Ectodermal cell (in vitro differentiated cells): ENCODE results near the gene CHST3.

Experiments used
- H3K27ac ChIP-seq: 2 replicates; pipeline ENCODE4 v1.7.0; 2013; ENCODE audit warnings: mild to moderate bottlenecking, low read depth, low read length; ENCODE audit not compliant: insufficient read depth, poor library complexity, severe bottlenecking
- H3K27me3 ChIP-seq: 2 replicates; pipeline ENCODE4 v1.7.0; 2013; ENCODE audit warnings: mild to moderate bottlenecking, low read length; ENCODE audit not compliant: insufficient read depth, control insufficient read depth, poor library complexity, severe bottlenecking
- H3K36me3 ChIP-seq: one replicate; pipeline ENCODE4 v1.7.0; 2013; ENCODE audit warnings: low read length; ENCODE audit not compliant: control insufficient read depth, insufficient read depth
- H3K4me1 ChIP-seq: one replicate; pipeline ENCODE4 v1.7.0; 2013; ENCODE audit warnings: low read length; ENCODE audit not compliant: control insufficient read depth, insufficient read depth
- H3K4me3 ChIP-seq: 2 replicates; pipeline ENCODE4 v1.7.0; 2013; ENCODE audit warnings: low read depth, low read length, control low read depth; ENCODE audit not compliant: insufficient read depth
- H3K9me3 ChIP-seq: 2 replicates; pipeline ENCODE4 v1.7.0; 2013; ENCODE audit warnings: mild to moderate bottlenecking, low read length, moderate library complexity; ENCODE audit not compliant: control insufficient read depth
- WGBS, 2 experiments: methylation state at CpG; one replicate each; pipeline ENCODE4 v1.1.7; 2013; ENCODE audit warnings: missing lambda C conversion rate in 2 of 2; 5-methylcytosine and 5-hydroxymethylcytosine counted together

Gene CHST3

DNA sequence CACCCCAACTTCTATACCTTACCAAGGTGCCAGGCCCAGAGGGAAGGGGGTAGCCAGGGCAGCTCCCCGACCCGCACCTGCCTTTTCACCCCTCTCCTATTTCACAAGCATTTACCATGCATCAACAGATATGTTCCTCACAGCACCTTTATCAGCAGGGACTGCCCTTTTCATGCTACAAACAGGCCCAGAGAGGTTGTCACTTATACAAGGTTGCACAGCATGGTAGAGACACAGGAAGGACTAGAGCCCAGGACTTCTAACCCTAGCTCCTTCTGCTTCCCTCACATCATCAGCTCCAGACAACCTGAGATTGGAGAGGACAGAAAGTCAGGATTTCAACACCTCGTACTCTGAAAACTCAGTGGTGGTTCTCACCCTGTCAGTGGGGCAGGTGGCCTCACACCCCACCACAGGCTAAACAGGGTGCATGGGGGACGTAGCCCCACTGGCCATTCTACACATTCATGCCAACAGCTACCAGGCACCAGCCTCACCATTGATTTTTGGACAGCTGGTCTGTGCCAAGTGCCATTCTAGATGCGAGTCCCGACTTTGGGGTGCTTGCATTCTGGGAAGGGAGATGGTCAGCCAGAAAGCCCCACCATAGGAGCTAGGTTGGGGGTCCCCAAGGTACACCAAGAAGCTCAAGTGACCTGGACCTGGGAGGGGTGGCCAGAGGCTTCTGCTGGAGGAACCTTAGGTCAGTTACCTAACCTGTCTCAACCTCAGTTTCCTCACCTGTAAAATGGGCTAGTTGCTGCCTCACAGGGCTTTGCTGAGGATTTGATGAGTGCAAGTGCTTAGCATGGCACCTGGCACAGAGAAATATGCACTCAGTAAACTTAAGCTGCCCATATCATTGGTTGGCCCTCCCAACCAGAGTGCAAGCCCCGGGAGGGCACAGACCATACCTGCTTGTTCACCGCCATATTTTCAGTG is 38.4 kb downstream of the CHST3 start:
- no peaks in the 10 kb centered on the region for H3K9me3 ChIP-seq
- no peak overlapping the region for H3K4me3 ChIP-seq
- H3K4me1 ChIP-seq = peaks cover 17% of the 10 kb centered on the region
- H3K36me3 ChIP-seq = no peaks in the 10 kb centered on the region
- H3K27me3 ChIP-seq = no peaks in the 10 kb centered on the region
- no peak overlapping the region for H3K27ac ChIP-seq
- WGBS, 2 experiments = 70 to 72% methylated on average over 8 of the region's 8 CpGs

DNA sequence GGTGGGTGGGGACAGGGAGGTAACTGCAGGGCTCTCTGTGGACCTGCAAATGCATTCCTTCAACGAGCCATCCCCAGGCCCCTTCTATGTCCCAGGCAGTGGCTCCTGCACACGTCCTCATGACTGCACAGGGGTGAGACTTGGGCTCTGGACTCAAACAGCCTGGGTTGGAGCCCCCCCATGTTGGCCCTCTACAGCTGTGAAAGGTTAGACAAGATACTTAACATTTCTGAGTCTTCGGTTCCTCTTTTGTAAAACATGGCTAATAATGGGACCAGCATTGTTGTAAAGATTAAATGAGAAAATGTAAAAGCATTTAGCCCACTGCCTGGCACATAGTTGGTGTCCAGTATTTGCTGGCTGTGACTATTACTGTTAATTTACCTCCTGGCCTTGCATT is 41.8 kb downstream of the CHST3 start:
- Histone ChIP-seq H3K4me1 (peaks cover 22% of the 10 kb centered on the region), H3K27ac (no peak overlapping the region), H3K36me3 (no peaks in the 10 kb centered on the region), H3K9me3 (no peaks in the 10 kb centered on the region), H3K27me3 (no peaks in the 10 kb centered on the region), H3K4me3 (no peak overlapping the region)
- 90 to 93% methylated on average over 3 of the region's 3 CpGs for WGBS, 2 experiments

GRCh38 chr10:72007246-72007892 is 43.2 kb downstream of the CHST3 start:
- Histone ChIP-seq H3K27me3 (no peaks in the 10 kb centered on the region), H3K4me1 (peaks cover 22% of the 10 kb centered on the region), H3K9me3 (no peaks in the 10 kb centered on the region), H3K4me3 (no peak overlapping the region), H3K36me3 (no peaks in the 10 kb centered on the region), H3K27ac (no peak overlapping the region)
- whole genome bisulfite sequencing, 2 experiments = 96% methylated on average over 59 of the region's 59 CpGs

GRCh38 chr10:72008096-72008981 is 44.1 kb downstream of the CHST3 start:
- Histone ChIP-seq H3K4me3 (no peak overlapping the region), H3K4me1 (peaks cover 22% of the 10 kb centered on the region), H3K36me3 (no peaks in the 10 kb centered on the region), H3K27ac (no peak overlapping the region), H3K9me3 (no peaks in the 10 kb centered on the region), H3K27me3 (no peaks in the 10 kb centered on the region)
- WGBS, 2 experiments = 93% methylated on average over 58 of the region's 58 CpGs

DNA sequence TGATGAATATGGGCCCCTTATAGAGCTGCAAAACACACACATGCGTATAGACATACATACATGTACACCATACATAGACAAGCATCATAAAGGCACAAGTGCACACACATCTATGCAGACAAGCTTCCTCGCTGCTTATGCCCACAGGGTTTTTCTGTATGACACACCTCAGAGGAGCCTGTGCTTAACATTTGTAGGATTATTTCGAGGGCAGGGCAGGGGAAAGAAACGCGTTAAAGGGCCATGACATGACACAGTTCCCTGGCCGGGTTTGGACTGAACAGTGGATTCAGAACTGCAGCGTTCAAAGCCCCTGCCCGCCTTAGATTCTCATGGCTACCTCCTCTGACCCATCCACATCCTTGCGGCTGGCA is 44.8 kb downstream of the CHST3 start:
- Histone ChIP-seq H3K4me3 (no peak overlapping the region), H3K4me1 (peaks cover 23% of the 10 kb centered on the region), H3K27ac (peak overlapping the region; percentile 61), H3K36me3 (no peaks in the 10 kb centered on the region), H3K9me3 (no peaks in the 10 kb centered on the region), H3K27me3 (no peaks in the 10 kb centered on the region)
- 88 to 91% methylated on average over 9 of the region's 9 CpGs for WGBS, 2 experiments

DNA sequence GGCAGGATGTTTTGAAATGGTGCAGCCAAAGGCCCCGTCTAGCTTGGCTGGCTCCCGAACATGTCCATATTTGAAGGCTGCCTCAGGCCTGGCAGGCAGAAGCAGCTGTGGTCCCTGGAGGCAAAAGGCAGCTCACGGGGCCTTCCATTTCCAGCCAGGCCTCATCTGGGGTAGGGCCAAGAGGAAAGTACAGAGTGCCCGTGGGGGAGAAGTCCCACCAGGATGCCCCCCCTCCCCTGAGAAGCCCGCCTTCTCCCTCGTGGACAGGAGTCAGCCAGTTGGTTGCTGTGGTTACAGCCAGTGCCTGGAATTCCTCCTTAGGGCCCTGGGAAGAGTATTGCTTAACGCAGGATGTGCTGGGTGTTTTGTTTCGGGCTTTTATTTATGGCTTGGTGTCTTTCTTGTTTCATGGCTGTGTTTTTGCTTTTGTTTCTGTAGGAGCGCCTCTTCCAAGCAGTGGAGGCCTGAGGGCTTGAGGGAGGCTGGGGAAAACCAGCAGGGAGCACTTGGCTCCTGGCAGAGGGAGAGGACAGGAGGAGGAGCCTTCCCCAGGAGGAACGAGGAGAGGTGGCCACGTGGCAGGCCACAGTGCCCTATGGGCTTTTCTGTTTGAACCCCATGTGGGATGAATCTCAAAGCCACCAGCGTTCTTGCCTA is 45.4 kb downstream of the CHST3 start:
- H3K36me3 ChIP-seq = no peaks in the 10 kb centered on the region

DNA sequence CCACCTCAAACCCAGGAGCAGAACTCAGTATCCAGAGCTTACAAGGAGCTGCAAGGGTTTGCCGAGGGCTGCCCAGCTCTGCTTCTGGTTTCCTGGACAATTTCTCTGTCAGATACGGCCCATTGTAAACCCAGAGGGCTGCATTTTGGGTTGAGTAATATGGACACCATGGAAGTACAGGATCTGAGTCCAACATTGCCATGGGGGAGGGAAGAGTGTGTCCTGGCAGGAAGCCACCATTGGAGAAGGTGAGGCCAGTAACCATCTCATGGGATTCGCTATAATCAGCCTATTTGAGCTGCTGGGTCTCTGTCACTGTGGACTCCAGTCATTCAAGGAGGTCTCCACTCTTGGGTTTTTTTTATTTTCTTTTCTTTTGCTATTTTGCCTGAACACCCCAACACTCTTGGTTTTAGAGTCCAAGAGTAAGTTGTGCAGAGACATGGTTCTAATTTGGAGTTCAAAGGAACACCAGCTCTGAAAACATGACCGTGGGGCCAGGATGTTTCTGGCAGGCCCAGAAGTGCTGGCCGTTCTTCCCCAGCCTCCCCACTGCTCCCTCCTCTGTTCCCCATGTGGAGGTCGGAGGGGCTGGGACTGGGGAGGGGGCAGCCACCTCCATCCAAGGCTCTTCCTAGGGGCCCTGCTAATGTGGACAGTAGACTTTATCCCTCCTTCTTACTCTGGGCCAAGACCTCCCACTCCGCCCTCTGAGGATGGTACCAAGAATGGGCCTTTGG is 46.2 kb downstream of the CHST3 start:
- Histone ChIP-seq H3K27ac (peak overlapping the region; percentile 61), H3K9me3 (no peaks in the 10 kb centered on the region), H3K4me3 (no peak overlapping the region), H3K27me3 (no peaks in the 10 kb centered on the region), H3K4me1 (peaks cover 27% of the 10 kb centered on the region), H3K36me3 (no peaks in the 10 kb centered on the region)
- WGBS, 2 experiments = 92 to 95% methylated on average over 7 of the region's 7 CpGs

More for the DNA sequence above, 45.4 kb downstream of the CHST3 start:
- Histone ChIP-seq H3K27me3 (no peaks in the 10 kb centered on the region), H3K27ac (peak overlapping the region; percentile 61), H3K4me3 (no peak overlapping the region), H3K9me3 (no peaks in the 10 kb centered on the region), H3K4me1 (peaks cover 27% of the 10 kb centered on the region)
- WGBS, 2 experiments = 50 to 59% methylated on average over 12 of the region's 12 CpGs

DNA sequence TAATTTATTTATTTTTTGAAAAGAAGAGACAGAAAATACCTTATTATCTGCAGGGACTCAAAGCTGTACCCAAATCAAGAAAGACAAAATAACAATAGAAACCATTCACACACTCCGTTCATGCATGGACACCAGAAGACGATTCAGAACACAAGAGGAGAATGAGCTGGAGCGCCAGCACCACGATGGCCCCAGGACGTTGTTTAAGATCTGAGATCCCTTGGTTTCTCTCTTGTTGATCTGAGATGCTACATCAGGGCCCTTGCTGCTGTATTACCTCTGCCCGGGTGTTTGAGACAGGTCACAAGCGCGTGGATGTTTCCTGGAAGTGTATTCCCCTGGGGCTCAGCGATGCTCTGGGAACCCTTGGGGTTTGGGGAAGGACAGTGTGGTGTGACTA is 46.8 kb downstream of the CHST3 start:
- 95% methylated on average over 9 of the region's 9 CpGs for WGBS, 2 experiments
- Histone ChIP-seq H3K27me3 (no peaks in the 10 kb centered on the region), H3K36me3 (no peaks in the 10 kb centered on the region), H3K27ac (no peak overlapping the region), H3K4me3 (no peak overlapping the region), H3K9me3 (no peaks in the 10 kb centered on the region), H3K4me1 (peaks cover 27% of the 10 kb centered on the region)

DNA sequence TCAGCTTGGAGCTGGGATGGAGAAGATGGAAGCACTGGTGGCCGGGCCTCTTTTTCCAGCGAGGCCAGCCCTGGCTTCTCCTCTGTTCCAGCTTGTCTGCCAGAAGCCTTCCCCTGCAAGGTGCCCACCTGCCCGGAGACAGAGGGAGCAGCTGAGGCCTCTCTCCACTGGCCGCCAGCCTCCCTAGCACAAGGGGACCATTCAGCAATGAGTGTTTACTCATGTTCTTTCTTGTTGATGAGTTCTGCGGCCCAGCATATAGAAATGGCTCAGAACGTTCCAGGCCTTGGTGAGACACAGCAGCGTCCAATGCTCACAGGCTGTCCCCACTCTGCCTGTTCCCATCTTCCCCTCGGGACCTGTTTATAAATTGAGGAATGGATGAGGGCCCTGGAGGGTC is 47.3 kb downstream of the CHST3 start:
- Histone ChIP-seq H3K4me1 (peaks cover 27% of the 10 kb centered on the region), H3K4me3 (no peak overlapping the region), H3K9me3 (no peaks in the 10 kb centered on the region), H3K36me3 (no peaks in the 10 kb centered on the region), H3K27me3 (no peaks in the 10 kb centered on the region), H3K27ac (no peak overlapping the region)
- WGBS, 2 experiments = 96% methylated on average over 8 of the region's 8 CpGs
